ENCODE results near the gene UBASH3B. TPM values are rescaled to one million over a fixed set of nuclear protein-coding genes. Genes with fewer than 3 reads are reported as not detected.

The UBASH3B gene
- total RNA-seq, 1 donor from 2014 or later = 32.3 TPM

DNA sequence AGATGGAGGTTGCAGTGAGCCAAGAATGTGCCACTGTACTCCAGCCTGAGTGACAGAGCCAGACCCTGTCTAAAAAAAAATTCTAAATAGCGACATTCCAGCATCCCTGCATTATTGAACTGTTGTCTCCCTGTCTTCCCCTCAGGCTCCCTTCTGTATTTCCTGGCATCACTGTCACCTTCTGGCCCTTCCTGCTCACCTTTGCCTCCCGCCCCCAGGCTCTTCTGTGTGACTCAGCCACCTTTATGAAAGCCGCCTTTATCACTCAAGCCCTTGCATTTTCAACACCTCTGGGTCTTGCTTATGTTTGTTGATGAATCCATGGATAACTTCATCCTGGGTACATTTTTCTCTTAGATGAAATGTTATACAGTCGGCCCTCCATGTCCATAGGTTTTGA is 21.1 kb downstream of the UBASH3B start:
- DNase-seq (ENCODE audit: low read depth, low spot score) = no peak

DNA sequence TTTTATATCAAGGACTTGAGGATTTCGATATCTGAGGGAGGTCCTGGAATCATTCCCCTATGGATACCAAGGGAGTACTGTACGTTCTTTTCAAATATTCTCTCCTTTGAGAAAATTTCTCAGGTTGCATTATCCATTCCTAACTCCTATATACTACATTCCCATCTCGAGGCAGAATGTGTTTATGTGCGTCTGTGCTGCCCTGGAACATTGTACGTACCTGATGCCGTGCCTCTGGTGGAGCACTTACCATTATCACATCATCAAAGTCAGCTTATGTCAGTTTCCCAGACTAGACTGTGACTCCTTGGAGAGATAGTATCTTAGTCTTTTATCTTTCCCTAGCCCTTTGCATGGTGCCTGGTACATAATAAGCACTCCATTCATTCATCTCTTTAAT is 21.7 kb downstream of the UBASH3B start:
- no peak for DNase-seq (ENCODE audit: low read depth, low spot score)

DNA sequence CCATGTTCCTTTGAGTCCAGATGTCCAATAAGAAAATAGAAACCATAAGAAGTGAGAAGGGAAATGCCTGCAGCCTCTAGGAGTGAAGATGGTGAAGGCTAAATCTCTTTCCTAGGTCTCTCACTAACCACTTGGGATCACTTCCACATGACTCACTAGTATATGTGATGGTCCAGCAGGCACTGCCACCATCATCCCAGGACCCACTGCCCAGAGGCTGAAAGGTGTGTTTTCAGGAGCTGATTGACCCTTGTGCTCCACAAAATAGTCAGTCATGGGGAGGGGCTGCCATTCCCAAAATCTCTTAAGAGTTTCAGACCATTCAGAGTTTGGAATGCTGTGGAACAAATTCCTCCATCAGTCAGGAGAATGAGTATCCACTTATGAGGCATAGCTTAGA is 22.9 kb downstream of the UBASH3B start:
- DNase-seq (ENCODE audit: low read depth, low spot score) = no peak

DNA sequence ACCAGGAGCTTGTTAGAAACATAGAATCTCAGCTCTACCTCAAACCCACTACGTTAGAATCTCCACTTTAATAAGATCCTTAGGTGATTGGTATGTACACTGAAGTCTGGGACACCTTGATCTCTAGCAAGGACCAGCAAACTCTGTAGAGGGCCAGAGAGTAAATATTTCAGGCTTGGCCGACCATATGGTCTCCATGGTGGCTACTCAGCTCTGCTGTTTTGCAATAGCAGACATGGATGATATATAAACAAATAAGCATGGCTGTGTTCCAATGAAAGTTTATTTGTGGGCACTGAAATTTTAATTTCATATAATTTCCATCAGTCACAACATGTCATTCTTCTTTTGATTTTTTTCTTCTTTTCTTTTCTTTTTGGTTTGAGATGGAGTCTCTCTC is 23.9 kb downstream of the UBASH3B start:
- no peak for DNase-seq (ENCODE audit: low read depth, low spot score)

DNA sequence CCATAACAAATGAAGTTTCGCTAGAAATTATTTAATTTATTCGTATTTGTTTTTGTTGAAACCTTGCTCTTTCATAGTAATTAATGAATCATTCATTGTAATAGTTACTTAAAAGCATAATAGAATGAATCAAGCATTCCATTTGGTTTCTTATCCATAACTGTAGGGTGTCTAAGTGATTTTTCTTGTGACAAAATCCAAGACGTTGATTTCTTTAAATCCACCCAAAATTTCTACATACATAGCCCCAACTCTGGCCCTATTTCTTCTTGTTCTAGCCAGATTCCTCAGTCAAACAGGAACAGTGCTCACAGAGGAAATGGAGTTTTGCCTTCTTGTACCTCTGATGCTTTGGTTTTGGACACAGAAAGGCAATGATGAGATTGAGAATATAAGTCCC is 25.5 kb downstream of the UBASH3B start:
- DNase-seq (ENCODE audit: low read depth, low spot score) = no peak

DNA sequence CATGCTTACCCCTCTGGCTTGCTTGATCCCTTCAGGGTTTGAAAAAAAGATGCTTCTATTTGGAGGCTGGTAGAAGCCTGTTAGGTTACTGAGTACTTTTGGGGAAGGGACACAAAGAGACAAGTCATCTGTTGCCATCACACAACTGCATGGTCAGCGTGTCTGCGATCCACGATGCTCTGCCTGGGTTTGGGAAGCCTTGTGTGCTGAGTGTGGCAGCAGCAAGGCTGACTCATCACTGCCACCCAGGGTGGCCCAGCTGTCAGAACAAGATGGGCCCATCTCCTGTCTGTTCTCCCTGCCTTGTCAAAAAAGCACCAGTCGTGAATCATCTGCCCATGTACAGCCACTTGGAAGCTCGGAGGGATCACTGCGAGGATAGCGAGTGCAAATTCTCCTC is 26.2 kb downstream of the UBASH3B start:
- no peak for DNase-seq (ENCODE audit: low read depth, low spot score)

DNA sequence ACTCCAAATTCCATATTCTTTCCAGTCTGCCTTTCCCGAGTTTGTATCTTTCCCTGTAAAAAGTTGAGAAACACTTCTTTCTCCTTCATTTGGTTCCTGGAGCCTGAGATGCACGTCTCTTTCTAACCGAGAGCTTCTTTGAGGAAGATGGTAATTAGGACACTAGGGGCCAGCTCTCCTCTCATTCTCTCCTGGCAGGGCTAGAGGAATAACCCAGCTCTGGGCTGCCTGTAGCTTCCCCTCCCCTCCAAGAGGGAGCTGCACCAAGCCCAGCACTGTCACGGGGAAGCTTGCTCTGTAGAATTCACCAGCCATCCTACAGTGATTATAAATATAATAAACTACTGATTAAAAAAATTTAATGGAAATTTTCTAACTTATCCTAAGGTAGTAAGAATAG is 26.9 kb downstream of the UBASH3B start:
- DNase-seq (ENCODE audit: low read depth, low spot score) = no peak

DNA sequence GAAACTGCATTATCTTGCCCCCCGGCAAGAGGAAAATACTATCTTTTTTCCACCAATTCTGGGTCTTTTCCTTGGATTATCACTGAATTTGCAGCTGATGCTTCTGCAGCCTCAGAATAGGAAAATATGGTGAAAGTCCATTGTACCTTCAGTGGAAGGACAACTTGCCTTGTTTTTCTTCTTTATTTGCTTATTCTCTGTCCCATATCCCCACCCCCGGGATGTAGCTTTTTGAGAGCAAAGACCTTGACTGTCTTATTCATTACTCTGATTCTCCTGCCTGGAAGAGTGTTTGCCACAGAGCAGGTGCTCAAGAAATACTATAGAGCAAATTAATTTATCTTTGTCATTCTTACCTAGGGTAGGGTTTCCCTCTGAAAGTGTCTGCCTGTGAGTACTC is 29.5 kb downstream of the UBASH3B start:
- DNase-seq (ENCODE audit: low read depth, low spot score) = no peak

DNA sequence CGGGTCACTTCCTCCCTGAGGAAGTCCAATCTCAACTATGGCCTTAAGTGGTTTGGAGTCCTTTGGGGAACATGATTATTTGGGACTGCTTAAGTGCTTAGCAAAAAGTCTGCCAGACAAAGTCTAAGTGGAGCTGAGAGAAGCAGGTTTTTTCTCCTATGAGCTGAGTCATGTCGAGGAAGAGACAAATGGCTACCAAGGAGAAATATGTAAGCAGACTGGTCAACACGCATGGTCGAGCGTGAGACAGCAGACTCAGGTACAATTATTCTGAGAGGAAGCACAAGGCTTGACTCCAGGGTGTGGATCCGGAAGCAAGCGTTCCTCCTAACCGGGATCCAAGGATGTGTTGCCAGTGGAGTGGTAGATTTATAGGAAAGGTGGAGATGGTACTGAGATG is 30.6 kb downstream of the UBASH3B start:
- no peak for DNase-seq (ENCODE audit: low read depth, low spot score)

DNA sequence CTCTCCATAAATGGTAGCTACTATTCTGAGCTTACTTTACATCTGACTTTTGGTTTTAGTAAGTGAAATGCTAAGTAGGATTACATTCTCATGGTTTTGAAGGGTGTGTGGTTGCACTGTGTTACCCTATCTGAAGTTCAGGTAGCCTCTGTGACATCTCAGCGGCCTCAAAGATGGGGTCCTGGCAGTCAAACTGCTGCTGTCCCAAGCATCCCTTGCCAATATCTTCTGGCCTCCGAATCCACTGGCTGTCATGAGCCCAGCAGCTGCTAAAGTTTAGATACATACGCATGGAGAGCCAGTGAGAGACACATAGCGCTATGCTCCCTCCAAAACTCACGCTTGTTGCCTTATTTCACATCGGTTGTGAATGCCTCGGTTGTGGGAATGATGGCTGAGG is 34.9 kb downstream of the UBASH3B start:
- no peak for DNase-seq (ENCODE audit: low read depth, low spot score)

DNA sequence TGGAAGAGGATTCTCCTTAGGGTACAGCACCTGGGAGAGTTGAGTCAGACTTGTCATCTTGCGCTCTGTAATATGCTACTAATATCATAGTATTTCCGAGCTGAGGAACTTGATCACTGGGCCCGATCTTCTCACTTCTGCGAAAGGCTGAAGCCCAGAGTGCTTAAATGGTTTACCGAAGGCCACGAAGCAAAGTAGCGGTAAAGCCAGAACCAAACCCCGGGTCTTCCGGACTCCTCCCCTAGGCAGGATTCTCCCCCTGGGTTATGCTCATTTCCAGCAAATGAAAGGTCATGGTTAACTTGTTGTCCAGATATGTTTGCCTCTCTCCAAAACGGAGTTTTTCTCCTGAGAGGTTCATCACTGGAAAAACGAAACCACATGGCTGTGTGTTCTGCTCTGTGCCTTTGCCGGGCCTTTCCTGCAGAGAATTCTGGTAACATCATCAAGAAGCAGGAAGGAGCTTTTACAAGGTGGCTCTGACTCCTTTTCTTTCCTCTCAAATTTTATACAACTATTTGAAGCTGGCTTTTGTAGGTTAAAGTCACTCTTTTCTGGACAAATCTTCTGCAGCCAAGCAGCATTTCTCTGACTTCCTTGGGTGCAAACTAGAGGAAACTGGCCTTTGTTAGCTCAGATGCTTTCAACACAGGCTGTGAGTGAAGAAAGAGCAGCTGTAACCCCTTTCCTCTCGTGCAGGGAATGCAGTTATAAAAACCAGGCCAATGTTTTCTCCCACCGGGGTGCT is 35.5 kb downstream of the UBASH3B start:
- DNase-seq (ENCODE audit: low read depth, low spot score) = no peak

DNA sequence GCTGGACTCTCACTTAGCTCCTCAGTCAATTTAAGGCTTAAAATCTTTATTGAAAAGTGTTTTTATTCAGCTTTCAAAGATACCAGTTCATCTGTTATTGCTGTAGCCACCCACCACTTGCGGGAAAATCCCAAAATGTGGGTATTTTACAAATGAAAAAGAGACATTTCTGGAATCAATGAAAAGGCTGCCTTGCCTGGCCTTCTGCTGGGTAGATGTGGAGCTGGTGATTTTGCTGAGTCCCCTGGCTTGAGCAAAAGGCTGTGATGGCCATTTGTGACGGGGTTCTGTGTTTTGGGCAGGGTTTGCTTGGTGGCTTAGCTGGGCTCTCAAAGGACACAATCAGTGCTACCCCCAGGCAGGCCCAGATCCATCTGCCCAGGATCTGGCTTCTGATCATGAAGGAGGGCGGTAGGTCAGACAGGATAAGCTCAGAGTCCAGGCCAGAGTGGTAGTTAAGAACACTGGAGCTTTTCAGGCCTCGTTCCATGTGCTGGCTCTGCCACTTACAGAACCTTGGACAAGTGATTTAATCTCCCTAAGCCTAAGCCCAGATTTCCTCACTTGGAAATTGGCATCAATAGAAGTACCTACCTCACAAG is 36.1 kb downstream of the UBASH3B start:
- DNase-seq (ENCODE audit: low read depth, low spot score) = no peak

DNA sequence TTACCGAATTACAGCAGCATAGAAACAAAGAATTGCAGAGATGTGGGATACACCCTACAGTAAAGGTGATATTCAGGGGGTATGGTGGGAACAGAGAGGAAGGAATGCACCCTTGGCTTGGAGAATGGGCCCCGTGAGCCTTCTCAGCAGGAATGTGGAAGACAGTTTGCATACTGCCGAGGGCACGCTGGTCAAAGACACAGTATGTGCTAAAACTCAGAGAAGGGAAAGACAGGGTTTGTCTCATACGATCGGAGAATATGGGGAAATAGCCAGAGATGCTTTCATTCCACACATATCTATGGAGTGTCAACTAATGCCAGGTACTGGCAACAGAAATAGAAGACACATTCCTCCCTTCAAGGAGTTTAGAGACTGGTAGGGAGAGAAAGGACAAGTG is 36.9 kb downstream of the UBASH3B start:
- DNase-seq (ENCODE audit: low read depth, low spot score) = no peak

DNA sequence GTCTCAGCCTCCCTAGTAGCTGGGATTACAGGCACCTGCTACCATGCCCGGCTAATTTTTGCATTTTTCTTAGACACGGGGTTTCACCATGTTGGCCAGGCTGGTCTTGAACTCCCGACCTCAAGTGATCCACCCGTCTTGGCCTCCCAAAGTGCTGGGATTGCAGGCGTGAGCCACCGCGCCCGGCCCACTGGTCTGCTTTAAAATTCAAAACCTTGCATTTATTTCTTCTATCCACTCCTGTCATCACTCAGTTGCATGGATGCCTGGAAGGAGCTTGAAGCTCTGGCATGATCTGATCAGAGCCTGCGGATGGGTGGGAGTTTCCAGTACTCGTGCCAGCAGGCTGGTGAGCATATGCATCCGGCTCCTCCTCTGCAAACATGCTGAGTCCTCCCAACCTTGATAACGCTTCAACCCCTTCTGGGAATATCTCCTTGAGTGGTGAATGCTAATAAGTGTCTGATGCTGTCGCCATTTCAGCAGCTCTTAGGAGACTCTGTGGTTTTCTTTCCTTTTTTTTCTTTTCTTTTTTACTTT is 39.6 kb downstream of the UBASH3B start:
- no peak for DNase-seq (ENCODE audit: low read depth, low spot score)

DNA sequence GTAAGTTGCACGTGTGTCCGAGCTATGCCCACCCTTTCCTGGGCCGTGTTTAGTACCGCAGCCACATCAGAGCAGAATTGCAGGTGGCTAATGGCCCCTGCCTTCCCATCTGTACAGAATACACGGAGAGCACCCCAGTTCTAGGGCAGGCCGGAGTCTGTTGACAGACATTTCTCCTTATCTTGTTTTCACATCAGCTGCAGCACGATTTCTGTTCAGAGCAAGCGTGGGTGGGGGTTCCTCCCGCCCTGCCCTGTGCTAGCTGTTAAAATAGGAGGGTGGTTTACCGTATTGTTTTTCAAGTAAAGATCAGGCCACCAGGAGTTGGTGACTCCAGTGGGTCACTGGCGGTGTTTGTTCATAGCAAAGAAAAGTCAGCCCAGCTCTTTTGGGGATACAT is 41.1 kb downstream of the UBASH3B start:
- DNase-seq (ENCODE audit: low read depth, low spot score) = no peak

DNA sequence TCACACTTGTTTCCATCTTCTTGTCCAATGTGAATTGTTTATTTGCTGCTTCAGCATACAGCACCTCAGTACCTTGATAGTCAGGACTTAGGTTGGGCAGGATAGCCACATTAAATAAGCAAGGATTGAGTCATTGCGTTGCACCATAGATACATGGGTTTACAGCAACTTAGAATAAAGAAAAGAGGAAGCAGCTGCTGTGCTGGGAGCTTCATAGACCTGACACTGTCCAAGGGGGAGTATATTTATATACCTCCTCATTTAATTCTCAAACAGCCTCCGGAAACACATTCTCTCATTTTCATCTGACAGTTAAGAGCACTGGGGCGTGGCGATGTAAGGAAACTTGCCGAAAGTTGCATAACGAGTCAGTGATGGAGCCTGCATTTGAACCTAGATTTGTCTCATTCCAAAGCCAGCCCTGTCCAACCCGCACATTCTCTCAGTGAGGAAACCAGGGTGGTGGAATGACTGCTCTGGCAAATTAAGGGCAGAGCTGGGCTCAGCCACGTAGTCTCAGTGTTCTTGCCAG is 42.2 kb downstream of the UBASH3B start:
- DNase-seq (ENCODE audit: low read depth, low spot score) = no peak

DNA sequence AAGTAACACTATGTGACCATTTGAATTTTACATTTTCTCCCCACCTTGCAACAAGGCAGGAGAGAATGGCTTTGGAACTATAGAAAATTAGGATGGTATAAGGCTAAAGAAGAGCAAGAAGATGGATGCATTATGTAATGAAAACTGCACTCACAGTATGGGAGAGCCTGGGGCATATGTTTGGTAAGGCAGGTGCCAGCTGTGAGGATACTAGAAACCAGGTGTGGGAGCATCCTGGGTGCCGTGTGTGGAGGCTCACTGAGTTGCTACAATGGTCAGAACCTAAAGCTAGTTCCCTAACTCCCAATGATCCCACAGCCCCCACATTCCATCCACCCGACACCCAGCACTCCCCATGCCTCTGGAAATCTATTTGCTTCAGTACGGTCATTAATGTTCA is 42.9 kb downstream of the UBASH3B start:
- DNase-seq (ENCODE audit: low read depth, low spot score) = no peak

DNA sequence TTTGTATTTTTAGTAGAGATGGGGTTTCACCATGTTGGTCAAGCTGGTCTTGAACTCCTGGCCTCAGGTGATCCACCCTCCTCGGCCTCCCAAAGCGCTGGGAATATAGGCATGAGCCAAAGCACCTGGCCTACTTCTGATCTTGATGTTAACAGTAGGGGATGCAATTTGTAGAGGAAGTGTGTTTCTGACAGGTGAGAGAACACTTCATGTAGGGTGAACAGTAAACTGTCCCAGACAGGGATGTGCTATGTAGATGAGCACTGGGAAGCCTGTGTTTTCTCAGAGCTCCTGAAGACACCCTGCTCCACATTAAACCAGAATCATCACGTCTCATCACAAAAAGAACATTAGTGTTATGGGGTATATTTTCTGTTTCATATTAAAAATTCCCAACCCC is 45.1 kb downstream of the UBASH3B start:
- no peak for DNase-seq (ENCODE audit: low read depth, low spot score)

DNA sequence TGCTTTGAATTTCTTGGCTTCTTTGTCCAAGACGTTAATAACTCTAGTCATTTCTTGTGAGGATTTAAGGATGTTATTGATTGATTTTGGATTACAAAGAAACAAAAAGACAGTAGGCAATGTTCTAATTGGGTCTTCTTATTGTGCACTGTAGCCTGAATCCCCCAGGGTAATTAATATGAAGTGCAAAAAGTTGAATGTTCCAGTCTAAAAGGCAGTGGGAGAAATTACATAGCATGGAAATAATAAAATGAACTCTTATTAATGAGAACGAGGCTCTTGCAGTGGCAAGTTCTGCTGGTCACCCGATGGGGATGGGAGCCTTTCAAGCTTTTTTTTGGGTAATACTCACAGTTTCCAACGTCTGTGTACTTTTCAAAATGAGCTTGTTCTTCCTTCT is 45.6 kb downstream of the UBASH3B start:
- DNase-seq (ENCODE audit: low read depth, low spot score) = no peak

DNA sequence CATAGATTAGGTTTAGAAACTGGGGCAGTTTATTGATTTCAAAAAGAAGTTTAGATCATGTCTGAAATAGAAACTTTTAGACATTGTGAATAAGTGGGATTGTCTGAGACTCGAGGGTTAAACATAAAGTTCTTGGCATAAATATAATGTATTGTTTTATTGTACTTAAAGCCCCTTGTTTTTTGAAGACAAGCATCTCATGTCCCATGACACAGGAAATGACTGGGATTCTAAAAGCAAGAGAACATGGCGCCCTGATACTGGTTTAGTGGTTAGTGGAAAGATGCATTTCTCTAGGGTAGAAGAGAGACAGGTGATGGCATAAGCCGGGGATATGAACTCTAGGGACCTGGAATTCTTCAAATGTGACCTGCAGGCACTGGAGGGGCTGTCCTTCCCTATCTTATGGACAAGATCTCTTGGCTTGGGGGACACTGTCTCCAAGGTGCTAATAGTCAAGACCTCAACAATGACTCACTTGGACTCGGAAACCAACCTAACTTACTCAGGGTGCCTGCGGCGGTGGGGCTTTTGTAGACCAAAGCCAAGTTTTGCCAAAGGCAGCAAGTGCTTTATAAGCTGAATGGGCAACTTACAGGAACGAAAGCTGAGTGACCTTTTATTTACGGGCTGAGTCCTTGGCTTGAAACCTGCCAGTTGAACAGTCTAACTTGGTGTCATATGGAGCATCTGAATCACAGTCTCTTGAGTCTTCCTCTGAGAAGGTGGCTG is 48.2 kb downstream of the UBASH3B start:
- peak; percentile 57 for DNase-seq (ENCODE audit: low read depth, low spot score)

DNA sequence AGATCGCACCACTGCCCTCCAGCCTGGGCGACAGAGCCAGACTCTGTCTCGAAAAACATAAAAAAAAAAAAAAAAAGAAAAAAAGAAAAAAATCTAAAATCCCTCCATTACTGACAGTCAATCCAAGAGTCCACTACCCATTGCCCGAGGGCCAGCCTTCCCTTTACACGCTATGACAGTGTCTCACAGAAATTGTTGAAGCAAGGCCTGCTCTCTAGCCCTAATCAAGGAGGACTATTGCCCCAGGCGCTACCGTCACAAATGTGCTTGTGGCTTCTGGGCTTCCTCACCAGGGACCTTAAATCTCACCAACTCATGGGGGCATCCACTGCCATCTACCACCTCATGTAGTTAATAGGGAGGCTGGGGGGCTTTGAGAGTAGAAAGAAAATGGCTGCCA is 49.9 kb downstream of the UBASH3B start:
- DNase-seq (ENCODE audit: low read depth, low spot score) = no peak

Data from pulmonary artery endothelial cell (primary cell).